ENCODE measurements around the gene KCTD5. TPM values are rescaled to one million over a fixed set of nuclear protein-coding genes. Genes with fewer than 3 reads are reported as not detected.

KCTD5 gene
- total and polyA plus RNA-seq, 9 of the 15 experiments (the other 6 are each of a cell fraction or from before 2014, with no cell fraction given): 0.73 to 58.3 (median 32.3) TPM

DNA sequence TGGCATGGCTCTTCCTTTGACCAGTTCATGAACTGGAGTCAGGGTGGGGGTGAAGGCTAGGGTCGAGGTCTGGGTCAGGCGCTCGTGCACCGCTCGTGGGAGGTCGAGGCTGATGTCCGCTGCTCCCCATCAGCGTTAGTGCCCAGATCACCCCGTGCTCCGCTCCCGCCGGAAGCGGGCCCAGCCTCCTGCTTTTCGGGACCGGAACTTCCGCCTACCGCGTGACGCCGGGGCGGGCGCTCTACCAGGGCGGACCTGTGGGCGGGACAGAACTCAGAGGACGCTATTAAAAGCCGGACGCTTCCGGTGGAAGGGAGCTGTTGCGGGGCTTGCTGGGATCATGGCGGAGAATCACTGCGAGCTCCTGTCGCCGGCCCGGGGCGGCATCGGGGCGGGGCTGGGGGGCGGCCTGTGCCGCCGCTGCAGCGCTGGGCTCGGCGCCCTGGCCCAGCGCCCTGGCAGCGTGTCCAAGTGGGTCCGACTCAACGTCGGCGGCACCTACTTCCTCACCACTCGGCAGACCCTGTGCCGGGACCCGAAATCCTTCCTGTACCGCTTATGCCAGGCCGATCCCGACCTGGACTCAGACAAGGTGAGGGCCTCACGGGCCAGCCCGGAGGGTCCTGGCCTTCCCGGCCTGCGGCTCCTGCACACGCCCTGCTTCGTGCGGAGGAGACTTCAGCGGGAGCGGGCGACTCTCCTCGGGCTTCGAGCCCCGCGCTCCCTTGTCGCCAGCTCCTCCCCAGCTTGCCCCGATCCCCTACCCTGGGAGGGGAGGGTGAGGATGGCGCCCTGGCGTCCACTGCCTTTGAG lies at the start of gene KCTD5 (continued):
- TF ChIP-seq, protein P1, sequence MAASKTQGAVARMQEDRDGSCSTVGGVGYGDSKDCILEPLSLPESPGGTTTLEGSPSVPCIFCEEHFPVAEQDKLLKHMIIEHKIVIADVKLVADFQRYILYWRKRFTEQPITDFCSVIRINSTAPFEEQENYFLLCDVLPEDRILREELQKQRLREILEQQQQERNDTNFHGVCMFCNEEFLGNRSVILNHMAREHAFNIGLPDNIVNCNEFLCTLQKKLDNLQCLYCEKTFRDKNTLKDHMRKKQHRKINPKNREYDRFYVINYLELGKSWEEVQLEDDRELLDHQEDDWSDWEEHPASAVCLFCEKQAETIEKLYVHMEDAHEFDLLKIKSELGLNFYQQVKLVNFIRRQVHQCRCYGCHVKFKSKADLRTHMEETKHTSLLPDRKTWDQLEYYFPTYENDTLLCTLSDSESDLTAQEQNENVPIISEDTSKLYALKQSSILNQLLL (CRISPR knock-in tag; IDR thresholded peaks at IDR 0.05; ENCODE audit: borderline replicate concordance): no peak
- TF ChIP-seq, protein P2, sequence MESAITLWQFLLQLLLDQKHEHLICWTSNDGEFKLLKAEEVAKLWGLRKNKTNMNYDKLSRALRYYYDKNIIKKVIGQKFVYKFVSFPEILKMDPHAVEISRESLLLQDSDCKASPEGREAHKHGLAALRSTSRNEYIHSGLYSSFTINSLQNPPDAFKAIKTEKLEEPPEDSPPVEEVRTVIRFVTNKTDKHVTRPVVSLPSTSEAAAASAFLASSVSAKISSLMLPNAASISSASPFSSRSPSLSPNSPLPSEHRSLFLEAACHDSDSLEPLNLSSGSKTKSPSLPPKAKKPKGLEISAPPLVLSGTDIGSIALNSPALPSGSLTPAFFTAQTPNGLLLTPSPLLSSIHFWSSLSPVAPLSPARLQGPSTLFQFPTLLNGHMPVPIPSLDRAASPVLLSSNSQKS (CRISPR knock-in tag; IDR thresholded peaks at IDR 0.05): no peak
- peak; percentile 58 to 95 (median 93) for TF ChIP-seq YY1 (IDR thresholded peaks at IDR 0.05; ENCODE audit: borderline replicate concordance in 1 of 3, control insufficient read depth in 1 of 3, extremely low read depth in 1 of 3, insufficient read depth in 3 of 3, insufficient read length in 1 of 3, insufficient replicate concordance in 2 of 3, low read depth in 1 of 3, low read length in 2 of 3)
- TF ChIP-seq SMAD1 (IDR thresholded peaks at IDR 0.05; ENCODE audit: low read depth, low read length, partially characterized antibody): peak; percentile 54
- no peak for TF ChIP-seq PHTF2 (CRISPR knock-in tag; IDR thresholded peaks at IDR 0.05)
- TF ChIP-seq CCNT2 (IDR thresholded peaks at IDR 0.05; ENCODE audit: borderline replicate concordance, extremely low read depth, insufficient read length, low read depth, low read length): peak; percentile 79
- TF ChIP-seq, protein P3, sequence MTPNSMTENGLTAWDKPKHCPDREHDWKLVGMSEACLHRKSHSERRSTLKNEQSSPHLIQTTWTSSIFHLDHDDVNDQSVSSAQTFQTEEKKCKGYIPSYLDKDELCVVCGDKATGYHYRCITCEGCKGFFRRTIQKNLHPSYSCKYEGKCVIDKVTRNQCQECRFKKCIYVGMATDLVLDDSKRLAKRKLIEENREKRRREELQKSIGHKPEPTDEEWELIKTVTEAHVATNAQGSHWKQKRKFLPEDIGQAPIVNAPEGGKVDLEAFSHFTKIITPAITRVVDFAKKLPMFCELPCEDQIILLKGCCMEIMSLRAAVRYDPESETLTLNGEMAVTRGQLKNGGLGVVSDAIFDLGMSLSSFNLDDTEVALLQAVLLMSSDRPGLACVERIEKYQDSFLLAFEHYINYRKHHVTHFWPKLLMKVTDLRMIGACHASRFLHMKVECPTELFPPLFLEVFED (CRISPR knock-in tag; conservative IDR thresholded peaks at IDR 0.05): no peak
- TF ChIP-seq, protein P4, sequence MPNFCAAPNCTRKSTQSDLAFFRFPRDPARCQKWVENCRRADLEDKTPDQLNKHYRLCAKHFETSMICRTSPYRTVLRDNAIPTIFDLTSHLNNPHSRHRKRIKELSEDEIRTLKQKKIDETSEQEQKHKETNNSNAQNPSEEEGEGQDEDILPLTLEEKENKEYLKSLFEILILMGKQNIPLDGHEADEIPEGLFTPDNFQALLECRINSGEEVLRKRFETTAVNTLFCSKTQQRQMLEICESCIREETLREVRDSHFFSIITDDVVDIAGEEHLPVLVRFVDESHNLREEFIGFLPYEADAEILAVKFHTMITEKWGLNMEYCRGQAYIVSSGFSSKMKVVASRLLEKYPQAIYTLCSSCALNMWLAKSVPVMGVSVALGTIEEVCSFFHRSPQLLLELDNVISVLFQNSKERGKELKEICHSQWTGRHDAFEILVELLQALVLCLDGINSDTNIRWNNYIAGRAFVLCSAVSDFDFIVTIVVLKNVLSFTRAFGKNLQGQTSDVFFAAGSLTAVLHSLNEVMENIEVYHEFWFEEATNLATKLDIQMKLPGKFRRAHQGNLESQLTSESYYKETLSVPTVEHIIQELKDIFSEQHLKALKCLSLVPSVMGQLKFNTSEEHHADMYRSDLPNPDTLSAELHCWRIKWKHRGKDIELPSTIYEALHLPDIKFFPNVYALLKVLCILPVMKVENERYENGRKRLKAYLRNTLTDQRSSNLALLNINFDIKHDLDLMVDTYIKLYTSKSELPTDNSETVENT (CRISPR knock-in tag; IDR thresholded peaks at IDR 0.05): peak; percentile 87; the same call in 1 of the 2 replicates
- no peak for TF ChIP-seq WHSC1 (IDR thresholded peaks at IDR 0.05; ENCODE audit: low read length)
- TF ChIP-seq, protein P5, sequence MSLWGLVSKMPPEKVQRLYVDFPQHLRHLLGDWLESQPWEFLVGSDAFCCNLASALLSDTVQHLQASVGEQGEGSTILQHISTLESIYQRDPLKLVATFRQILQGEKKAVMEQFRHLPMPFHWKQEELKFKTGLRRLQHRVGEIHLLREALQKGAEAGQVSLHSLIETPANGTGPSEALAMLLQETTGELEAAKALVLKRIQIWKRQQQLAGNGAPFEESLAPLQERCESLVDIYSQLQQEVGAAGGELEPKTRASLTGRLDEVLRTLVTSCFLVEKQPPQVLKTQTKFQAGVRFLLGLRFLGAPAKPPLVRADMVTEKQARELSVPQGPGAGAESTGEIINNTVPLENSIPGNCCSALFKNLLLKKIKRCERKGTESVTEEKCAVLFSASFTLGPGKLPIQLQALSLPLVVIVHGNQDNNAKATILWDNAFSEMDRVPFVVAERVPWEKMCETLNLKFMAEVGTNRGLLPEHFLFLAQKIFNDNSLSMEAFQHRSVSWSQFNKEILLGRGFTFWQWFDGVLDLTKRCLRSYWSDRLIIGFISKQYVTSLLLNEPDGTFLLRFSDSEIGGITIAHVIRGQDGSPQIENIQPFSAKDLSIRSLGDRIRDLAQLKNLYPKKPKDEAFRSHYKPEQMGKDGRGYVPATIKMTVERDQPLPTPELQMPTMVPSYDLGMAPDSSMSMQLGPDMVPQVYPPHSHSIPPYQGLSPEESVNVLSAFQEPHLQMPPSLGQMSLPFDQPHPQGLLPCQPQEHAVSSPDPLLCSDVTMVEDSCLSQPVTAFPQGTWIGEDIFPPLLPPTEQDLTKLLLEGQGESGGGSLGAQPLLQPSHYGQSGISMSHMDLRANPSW (CRISPR knock-in tag; IDR thresholded peaks at IDR 0.05): peak; percentile 94; the same call in 1 of the 2 replicates
- TF ChIP-seq, protein P6, sequence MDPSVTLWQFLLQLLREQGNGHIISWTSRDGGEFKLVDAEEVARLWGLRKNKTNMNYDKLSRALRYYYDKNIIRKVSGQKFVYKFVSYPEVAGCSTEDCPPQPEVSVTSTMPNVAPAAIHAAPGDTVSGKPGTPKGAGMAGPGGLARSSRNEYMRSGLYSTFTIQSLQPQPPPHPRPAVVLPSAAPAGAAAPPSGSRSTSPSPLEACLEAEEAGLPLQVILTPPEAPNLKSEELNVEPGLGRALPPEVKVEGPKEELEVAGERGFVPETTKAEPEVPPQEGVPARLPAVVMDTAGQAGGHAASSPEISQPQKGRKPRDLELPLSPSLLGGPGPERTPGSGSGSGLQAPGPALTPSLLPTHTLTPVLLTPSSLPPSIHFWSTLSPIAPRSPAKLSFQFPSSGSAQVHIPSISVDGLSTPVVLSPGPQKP (CRISPR knock-in tag; IDR thresholded peaks at IDR 0.05): no peak
- no peak for TF ChIP-seq IRF2 (CRISPR knock-in tag; IDR thresholded peaks at IDR 0.05)
- TF ChIP-seq TBP (optimal IDR thresholded peaks at IDR 0.05; ENCODE audit: low read depth, low read length): peak; percentile 96
- 0 out of 2 replicates have a peak, but pooled peaks have one; percentile 86 for TF ChIP-seq SREBF2 (CRISPR knock-in tag; IDR thresholded peaks at IDR 0.05)
- no peak for TF ChIP-seq HDAC6 (IDR thresholded peaks at IDR 0.05; ENCODE audit: low read depth, low read length)
